GM11168 (cell line): ENCODE data around the gene TSPY8.
"Not testable (repeated sequence)": the region's sequence is repeated elsewhere in the genome, so short reads cannot be mapped to it uniquely, and the experiment has no call there.

ENCODE experiments used
- in situ Hi-C: fragments of 300-500 bp; cut with MboI; formaldehyde crosslinking; loops from one replicate; pipeline ENCODE4 v1.12.0; 2022; ENCODE audit warnings: low sequenced_read_pairs; ENCODE audit not compliant: unreplicated experiment

TSPY8 gene

GRCh38 chrY:9357497-9357896 is at the start of gene TSPY8:
Gene TSPY8, plus strand, starts transcription at chrY:9357797. Its CDS starts 46 bp downstream, at chrY:9357843.
- in situ Hi-C loops, result not testable (repeated sequence)

- in situ Hi-C loops, result no loop called here
Measured at GRCh38 chrY:9320996-9321395, 36.6 kb upstream of the TSPY8 start.

- in situ Hi-C loops, result not testable (repeated sequence)
Measured at GRCh38 chrY:9337164-9337563, 20.4 kb upstream of the TSPY8 start, which contains the start of gene TSPY4. Gene TSPY4, plus strand, starts transcription at chrY:9337464. Its CDS starts 46 bp downstream, at chrY:9337510.

- in situ Hi-C loops, result not testable (repeated sequence)
Measured at GRCh38 chrY:9396527-9396926, 38.9 kb downstream of the TSPY8 start.

- in situ Hi-C loops, result not testable (repeated sequence)
Measured at GRCh38 chrY:9398121-9398520, 40.5 kb downstream of the TSPY8 start, which contains the start of gene TSPY3. Gene TSPY3, plus strand, starts transcription at chrY:9398421. Its CDS starts 46 bp downstream, at chrY:9398467.
